GM12874 (cell line): ENCODE measurements around the gene ZC2HC1C.

ENCODE experiments used
- TF ChIP-seq, protein P1 (sequence below): IDR thresholded peaks from 2 replicates; pipeline ENCODE4 v1.5.1; 2011; ENCODE audit warnings: low read depth, mild to moderate bottlenecking, control low read depth, low read length, moderate library complexity; ENCODE audit not compliant: insufficient read depth

Gene ZC2HC1C

DNA sequence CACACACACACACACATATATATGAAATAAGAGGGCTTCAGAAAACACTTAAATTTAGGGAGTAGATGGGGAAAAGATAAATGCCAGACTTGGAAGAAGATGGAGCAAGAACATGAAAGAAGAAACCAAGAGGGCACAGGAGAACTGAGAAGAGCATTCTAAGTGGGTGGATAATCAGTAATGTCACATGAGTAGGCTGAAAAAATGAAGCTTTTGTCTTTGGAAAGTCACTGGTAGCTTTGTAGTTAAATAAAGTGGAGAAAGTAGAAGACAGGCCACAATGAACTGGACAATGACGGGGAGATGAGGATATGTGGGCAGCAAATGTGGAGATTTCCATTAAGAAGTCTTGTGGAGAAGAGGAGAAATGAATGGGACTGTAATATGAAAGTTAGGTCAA, 2.2 kb upstream of the ZC2HC1C start:
- TF ChIP-seq, protein P1, sequence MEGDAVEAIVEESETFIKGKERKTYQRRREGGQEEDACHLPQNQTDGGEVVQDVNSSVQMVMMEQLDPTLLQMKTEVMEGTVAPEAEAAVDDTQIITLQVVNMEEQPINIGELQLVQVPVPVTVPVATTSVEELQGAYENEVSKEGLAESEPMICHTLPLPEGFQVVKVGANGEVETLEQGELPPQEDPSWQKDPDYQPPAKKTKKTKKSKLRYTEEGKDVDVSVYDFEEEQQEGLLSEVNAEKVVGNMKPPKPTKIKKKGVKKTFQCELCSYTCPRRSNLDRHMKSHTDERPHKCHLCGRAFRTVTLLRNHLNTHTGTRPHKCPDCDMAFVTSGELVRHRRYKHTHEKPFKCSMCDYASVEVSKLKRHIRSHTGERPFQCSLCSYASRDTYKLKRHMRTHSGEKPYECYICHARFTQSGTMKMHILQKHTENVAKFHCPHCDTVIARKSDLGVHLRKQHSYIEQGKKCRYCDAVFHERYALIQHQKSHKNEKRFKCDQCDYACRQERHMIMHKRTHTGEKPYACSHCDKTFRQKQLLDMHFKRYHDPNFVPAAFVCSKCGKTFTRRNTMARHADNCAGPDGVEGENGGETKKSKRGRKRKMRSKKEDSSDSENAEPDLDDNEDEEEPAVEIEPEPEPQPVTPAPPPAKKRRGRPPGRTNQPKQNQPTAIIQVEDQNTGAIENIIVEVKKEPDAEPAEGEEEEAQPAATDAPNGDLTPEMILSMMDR, result no peak

DNA sequence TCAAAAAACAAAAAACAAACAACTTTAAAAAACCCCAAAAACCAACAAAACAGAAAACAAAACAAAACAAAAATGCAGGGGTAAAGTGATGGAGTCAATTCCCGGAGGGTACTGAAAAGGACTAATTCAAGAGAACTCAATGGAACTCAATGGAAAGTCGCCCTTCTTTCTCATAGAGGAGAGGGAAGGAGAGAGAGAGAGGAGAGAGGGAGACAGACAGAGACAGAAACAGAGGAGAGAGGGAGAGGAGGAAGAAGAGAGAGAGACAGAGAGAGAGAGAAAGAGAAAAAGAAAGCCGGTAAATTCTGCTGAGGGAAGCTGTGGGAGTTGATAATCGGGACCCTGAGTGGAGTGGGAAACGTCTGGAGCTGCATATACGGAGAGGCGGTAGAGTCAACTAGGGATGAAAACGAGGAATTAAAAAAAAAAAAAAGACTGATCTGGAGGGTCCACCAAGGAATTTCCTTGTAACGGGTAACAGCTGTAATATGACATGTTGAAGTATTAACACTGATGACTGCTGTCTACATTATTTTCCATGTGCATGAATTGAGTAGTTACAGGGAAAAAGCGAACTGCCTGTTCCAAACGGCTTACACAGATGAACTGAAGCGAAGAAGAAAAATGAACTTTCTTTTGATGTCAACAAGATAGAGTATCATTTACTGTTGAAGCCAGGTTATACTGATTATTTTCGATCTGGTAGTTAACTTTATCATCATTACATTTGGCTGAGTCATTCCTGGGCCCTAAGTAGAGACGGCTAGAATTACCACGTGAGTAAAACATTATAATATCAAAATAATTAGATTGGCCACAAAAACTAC, 934 bp upstream of the ZC2HC1C start:
- TF ChIP-seq, protein P1, result no peak

DNA sequence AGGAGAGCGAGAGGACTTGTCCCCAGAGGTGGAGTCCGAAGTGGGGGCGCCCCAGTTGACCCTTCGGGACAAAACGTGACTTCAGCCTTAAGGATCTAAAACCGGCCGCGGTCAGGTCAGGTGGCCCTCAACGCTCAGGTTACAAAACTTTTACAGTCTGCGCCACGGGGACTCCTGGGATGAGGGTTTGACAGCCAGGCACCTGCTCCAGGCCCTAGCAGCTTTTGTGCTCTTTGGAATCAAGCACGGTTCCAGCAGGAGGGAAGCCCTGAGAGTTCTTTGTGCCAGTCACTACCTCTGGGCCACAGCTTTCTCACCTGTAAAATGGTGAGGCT, 337 bp downstream of the ZC2HC1C start:
- TF ChIP-seq, protein P1, result no peak

DNA sequence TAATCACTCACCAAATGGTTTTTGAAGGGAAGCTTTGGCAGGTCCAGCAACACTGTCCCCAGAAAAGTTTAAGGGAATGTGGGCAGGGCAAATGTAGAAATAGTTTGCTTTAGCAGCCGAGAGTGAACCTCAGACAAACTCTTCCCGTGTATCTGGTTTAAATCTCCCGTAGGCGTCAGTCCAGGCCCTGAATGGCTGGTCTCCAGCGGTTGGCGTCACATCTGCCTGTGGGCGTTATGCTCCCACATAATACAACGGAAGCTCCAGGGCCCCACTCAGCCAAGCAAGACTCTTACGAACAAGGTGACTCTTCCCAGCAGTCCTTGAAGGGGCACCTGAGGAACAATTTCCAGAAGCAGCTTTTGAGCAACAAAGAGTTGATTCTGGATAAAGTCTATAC, 942 bp downstream of the ZC2HC1C start:
- TF ChIP-seq, protein P1, result no peak

DNA sequence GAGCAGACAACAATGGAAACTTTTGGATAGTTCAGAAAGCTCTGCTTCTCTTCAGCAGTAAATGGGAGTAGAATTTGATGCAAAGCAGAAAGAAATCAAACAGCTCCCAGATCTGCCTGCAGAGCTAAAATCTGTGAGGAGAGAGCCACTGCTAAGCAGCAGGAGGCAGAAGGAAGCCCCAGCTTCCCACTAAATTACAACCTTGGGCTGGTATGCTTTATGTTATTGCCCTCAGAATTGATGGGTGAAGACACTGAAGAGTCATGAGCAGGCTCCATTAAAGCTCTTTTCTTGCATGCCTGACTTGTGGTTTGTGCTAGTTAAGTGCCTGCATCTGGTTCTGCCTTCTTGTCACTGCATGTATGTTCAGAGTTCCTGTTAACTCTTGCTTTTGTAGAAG, 8.4 kb downstream of the ZC2HC1C start:
- TF ChIP-seq, protein P1, result no peak

DNA sequence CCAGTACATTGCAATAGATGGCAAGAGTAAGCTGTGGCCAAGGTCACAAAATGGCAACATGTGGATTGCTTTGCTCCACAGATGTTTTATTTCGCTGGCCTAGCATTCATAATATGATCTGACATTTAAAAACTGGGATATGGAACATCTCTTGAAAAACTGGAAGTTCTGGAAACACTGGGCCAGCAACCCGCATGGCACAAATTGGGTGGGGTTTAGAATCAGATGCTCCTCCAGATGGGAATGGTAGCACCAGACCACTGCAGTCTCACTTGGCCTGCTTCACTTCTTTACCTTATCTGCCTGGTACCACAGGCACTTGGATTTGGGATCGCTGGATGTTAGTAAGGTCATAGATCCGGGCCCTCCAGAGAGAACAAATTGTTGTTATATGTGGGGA, 10.1 kb downstream of the ZC2HC1C start:
- TF ChIP-seq, protein P1, result no peak

DNA sequence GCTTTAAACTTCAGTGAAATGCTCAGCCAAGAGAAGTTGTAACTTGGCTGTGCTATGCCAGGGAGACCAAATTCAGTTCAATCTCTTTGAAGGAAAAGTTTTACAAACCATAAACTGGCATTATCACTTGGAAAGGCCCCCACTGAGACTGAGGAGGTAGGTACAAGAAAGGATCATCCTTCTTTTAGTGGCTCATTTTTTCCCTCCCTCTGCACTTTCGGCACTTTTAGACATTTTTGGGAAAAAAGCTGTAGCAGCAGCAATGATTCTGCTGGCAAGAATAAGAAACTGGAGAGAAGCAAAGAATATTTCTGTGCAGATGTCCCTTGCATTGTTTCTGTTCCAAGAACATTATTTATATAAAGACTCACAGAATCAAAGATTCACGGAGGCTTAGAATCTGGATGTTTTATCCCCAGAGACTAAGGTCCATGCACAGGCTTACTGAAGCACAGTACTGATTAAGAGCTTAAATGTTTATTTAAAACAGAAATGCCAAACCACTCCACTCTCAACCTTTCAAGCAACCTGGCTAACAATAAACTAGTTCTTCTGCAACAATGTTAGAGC, 12.3 kb downstream of the ZC2HC1C start:
- TF ChIP-seq, protein P1, result no peak
